ENCODE measurements around the gene SIK3. TPM values are rescaled to one million over a fixed set of nuclear protein-coding genes. Genes with fewer than 3 reads are reported as not detected.

The SIK3 gene
- total RNA-seq, 2 donors from 2014 or later = 26.7 to 28.0 TPM

- no peak for TF ChIP-seq CTCF (IDR thresholded peaks at IDR 0.05)
- Histone ChIP-seq H3K9me3 (no peaks in the 10 kb centered on the region), H3K36me3 (no peaks in the 10 kb centered on the region), H3K9ac (ENCODE audit: low read depth in 2 of 2, low read length in 2 of 2) (no peak within 1 kb of the TSS), H3K4me3 (no peak within 1 kb of the TSS), H3K4me1 (no peaks in the 10 kb centered on the region), H3K27me3 (no peaks in the 10 kb centered on the region), H3K27ac (no peak within 1 kb of the TSS)
- DNase-seq = no peak
- intact Hi-C loops (cut with DNase I) = no loop called here
Measured at GRCh38 chr11:116829525-116830183, 268.6 kb downstream of the SIK3 start, which contains the start of gene APOC3. APOC3 (plus strand) TSS chr11:116829907; CDS start chr11:116830583, 676 bp downstream.

GRCh38 chr11:116828632-116829524 is 269.4 kb downstream of the SIK3 start:
- Histone ChIP-seq H3K36me3 (no peaks in the 10 kb centered on the region), H3K4me1 (no peaks in the 10 kb centered on the region), H3K9ac (ENCODE audit: low read depth in 2 of 2, low read length in 2 of 2) (no peak overlapping the region), H3K9me3 (no peaks in the 10 kb centered on the region), H3K27me3 (no peaks in the 10 kb centered on the region), H3K4me3 (no peak overlapping the region), H3K27ac (no peak overlapping the region)
- DNase-seq = no peak
- intact Hi-C loops (cut with DNase I) = no loop called here
- TF ChIP-seq CTCF (IDR thresholded peaks at IDR 0.05) = no peak

GRCh38 chr11:116827461-116827860 is 270.8 kb downstream of the SIK3 start:
- TF ChIP-seq CTCF (IDR thresholded peaks at IDR 0.05) = no peak
- H3K27ac ChIP-seq = no peak overlapping the region
- no peaks in the 10 kb centered on the region for H3K27me3 ChIP-seq
- intact Hi-C loops (cut with DNase I) = no loop called here
- H3K4me3 ChIP-seq = no peak overlapping the region
- no peak for DNase-seq
- no peak overlapping the region for H3K9ac ChIP-seq (ENCODE audit: low read depth in 2 of 2, low read length in 2 of 2)
- no peaks in the 10 kb centered on the region for H3K4me1 ChIP-seq
- no peaks in the 10 kb centered on the region for H3K9me3 ChIP-seq
- H3K36me3 ChIP-seq = no peaks in the 10 kb centered on the region

- Histone ChIP-seq H3K36me3 (no peaks in the 10 kb centered on the region), H3K4me1 (no peaks in the 10 kb centered on the region), H3K27me3 (no peaks in the 10 kb centered on the region), H3K4me3 (no peak overlapping the region), H3K9ac (ENCODE audit: low read depth in 2 of 2, low read length in 2 of 2) (no peak overlapping the region), H3K9me3 (no peaks in the 10 kb centered on the region), H3K27ac (no peak overlapping the region)
- intact Hi-C loops (cut with DNase I) = no loop called here
- TF ChIP-seq CTCF (IDR thresholded peaks at IDR 0.05) = no peak
- DNase-seq = no peak
Measured at GRCh38 chr11:116826751-116827431, 271.3 kb downstream of the SIK3 start.
